ENCODE data around the gene SPAST. TPM values are rescaled to one million over a fixed set of nuclear protein-coding genes. Genes with fewer than 3 reads are reported as not detected.

SPAST gene
- total RNA-seq, 1 donor from 2014 or later, result 15.1 TPM

Other genes starting within 250 kb of the SPAST start
- 32.2 TPM for gene MEMO1, start 52.5 kb upstream of the SPAST start, total RNA-seq
- 53.7 TPM for gene DPY30, start 23.8 kb upstream of the SPAST start, total RNA-seq
- gene SLC30A6, start 102.3 kb downstream of the SPAST start, total RNA-seq, result 26.2 TPM
- 15.3 TPM for gene NLRC4, start 201.3 kb downstream of the SPAST start, total RNA-seq
- 65.5 TPM for gene YIPF4, start 214.3 kb downstream of the SPAST start, total RNA-seq

Data from upper lobe of right lung (tissue), 1 donor.